Transverse colon (tissue), 4 donors: ENCODE measurements around the gene EIF3J. TPM values are rescaled to one million over a fixed set of nuclear protein-coding genes. Genes with fewer than 3 reads are reported as not detected.

Experiments used
- DNase-seq: peaks from one replicate; pipeline ENCODE4 v3.0.0-alpha.2; 2019
- H3K27ac ChIP-seq, 4 donors: fragments of 200-600 bp; sonication (generic); 2 replicates each; pipeline ENCODE4 v1.5.1; 2016 to 2018; ENCODE audit warnings: inconsistent platforms in 4 of 4
- H3K27me3 ChIP-seq: fragments of 200-600 bp; sonication (generic); 2 replicates; pipeline ENCODE4 v1.5.1; 2017; ENCODE audit warnings: inconsistent platforms
- H3K36me3 ChIP-seq, 4 donors: fragments of 200-600 bp; sonication (generic); 2 replicates each; pipeline ENCODE4 v1.5.1; 2017 to 2019; ENCODE audit warnings: inconsistent platforms in 4 of 4
- H3K4me1 ChIP-seq, 4 donors: fragments of 200-600 bp; sonication (generic); 2 replicates each; pipeline ENCODE4 v1.5.1; 2017 to 2020; ENCODE audit warnings: inconsistent platforms in 4 of 4
- H3K4me3 ChIP-seq, 4 donors: fragments of 200-600 bp; sonication (generic); 1 replicate in 1 of 4; 2 replicates in 3 of 4; pipeline versions ENCODE4 v1.5.1 to v1.6.1; 2017 to 2019; ENCODE audit warnings: inconsistent platforms in 4 of 4
- H3K9me3 ChIP-seq, 2 donors: fragments of 200-600 bp; sonication (generic); 2 replicates each; pipeline ENCODE4 v1.5.1; 2017 to 2019; ENCODE audit warnings: inconsistent platforms in 2 of 2
- EP300 ChIP-seq: sonication (generic); formaldehyde crosslinking; IDR thresholded peaks from one replicate; pipeline ENCODE4 v1.6.1; 2017; ENCODE audit warnings: antibody characterized with exemption, low read depth
- POLR2A ChIP-seq: fragments of 450-650 bp; IDR thresholded peaks from one replicate; pipeline ENCODE4 v1.6.1; 2016; ENCODE audit warnings: antibody characterized with exemption, mild to moderate bottlenecking, moderate library complexity
- POLR2AphosphoS5 ChIP-seq, 3 donors: sonication (generic); formaldehyde crosslinking; IDR thresholded peaks; one replicate each; pipeline ENCODE4 v1.6.1; 2016; ENCODE audit warnings: antibody characterized with exemption in 3 of 3
- WGBS, 2 donors: methylation state at CpG; one replicate each; pipeline ENCODE4 v1.1.5; 2018; ENCODE audit warnings: low coverage in 1 of 2; 5-methylcytosine and 5-hydroxymethylcytosine counted together
- in situ Hi-C, 4 donors: fragments of 200-750 bp; cut with MboI; loops; one replicate each; pipeline versions ENCODE4 v1.15.0 to v1.15.1; 2017; ENCODE audit warnings: low sequenced_read_pairs in 3 of 4, low pct_ligation_motif_present in 1 of 4, low pct_unique_long_range_greater_than_20kb in 1 of 4
- intact Hi-C: fragments of 100-400 bp; cut with DNase I; formaldehyde crosslinking; loops from one replicate; pipeline ENCODE4 v1.15.1; 2023; ENCODE audit warnings: low total_unique reads
- total RNA-seq, 4 donors: library from RNA; depleted of rRNA; stranded (reverse); fragments of >200 nt; gene quantifications; one replicate each; pipeline ENCODE4 v1.1.0, GENCODE V29; 2016
- TF ChIP-seq, protein P1 (sequence below), 5 experiments: fragments of 200-600 bp in 3 of 5; fragments of 450-650 bp in 2 of 5; sonication (generic) in 3 of 5; IDR thresholded peaks; 1 replicate in 2 of 5; 2 replicates in 3 of 5; pipeline ENCODE4 v1.5.1; 2016 to 2017; ENCODE audit warnings: antibody characterized with exemption in 5 of 5, inconsistent platforms in 3 of 5, mild to moderate bottlenecking in 2 of 5, moderate library complexity in 1 of 5

Gene EIF3J
- total RNA-seq, 4 donors from 2014 or later = 27.7 to 55.6 (median 42.2) TPM

DNA sequence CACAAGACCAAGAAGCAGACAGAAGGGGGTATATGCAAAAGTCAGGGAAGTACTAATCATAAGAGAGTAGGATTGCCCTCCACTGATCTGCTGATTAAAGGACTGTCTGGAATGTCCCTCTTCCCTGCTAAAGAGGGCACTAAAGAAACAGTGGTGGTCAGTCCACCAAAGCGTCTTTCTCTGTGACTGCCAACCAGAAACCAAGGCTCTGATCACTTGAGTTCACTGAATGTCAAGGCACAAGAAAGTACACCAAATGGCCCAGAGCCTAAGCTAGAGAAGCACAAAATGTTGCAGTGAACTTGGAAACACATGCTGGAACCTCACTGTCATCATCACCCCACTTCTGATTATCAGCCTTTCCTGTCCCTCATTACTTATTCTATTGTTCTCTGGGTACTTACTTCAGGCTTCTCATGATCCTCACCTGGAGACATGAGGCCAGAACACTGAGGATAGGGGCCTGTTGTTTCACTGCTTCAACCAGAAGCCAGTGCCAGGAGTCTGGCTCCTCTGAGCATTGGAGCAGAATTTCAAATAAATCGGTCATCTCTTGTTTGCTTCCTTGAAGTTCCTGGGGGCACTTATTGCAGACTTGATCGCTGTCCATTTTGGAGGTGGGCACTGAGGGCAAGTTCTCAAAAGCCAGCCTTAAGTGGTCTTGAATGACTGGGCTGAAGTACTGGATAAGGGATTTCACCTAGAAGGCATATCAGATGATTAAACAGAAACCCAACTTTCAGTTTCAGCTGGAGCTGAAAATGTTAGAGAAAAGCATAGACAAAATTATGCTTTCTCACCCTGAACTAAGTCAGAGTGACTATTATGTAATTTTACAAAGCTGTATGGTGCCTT, 58.9 kb downstream of the EIF3J start:
- Histone ChIP-seq H3K4me1 (no peaks in the 10 kb centered on the region), H3K27ac (no peak overlapping the region), H3K9me3 (no peaks in the 10 kb centered on the region), H3K36me3 (peaks cover 0 to 81% (median 41%) of the 10 kb centered on the region in 4 donors), H3K4me3 (no peak overlapping the region), H3K27me3 (no peaks in the 10 kb centered on the region)
- intact Hi-C loops (no loop called here), in situ Hi-C loops (loop anchor here in 2 of 4 donors (10.0 kb wide), 2 partner anchors 59 to 139 kb away; partner anchors contain the start of gene TRIM69 (in 1 of the 2))
- DNase-seq = no peak
- TF ChIP-seq POLR2A = no peak
- WGBS, 2 donors = 83% methylated on average over 2 to 3 of the region's 3 CpGs

DNA sequence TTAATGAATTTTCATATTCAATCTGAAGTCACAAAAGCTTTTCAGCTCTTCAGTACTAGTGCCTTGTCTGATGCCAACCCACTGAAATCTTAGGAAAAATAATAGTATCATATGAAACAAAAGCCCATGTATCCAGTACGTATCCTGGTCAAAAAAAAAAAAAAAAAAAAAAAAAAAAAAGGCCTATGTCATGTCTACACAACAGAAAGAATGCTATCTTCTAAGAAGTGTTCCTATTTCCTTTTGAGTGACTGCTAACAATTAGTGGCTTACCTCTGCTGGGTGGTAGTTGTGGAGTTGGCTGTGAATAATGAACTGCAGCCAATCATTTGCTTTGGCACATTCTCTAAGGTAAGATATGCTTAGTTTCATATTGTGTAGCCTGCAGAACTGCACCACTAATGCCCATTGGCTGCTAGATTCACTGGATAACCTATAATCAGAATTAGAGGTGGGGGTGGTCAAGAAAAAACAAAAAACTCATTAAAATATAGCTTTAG, 59.6 kb downstream of the EIF3J start:
- in situ Hi-C loops = loop anchor here in 2 of 4 donors (10.0 kb wide), 2 partner anchors 58 to 138 kb away; partner anchors contain the start of gene TRIM69 (in 1 of the 2)

DNA sequence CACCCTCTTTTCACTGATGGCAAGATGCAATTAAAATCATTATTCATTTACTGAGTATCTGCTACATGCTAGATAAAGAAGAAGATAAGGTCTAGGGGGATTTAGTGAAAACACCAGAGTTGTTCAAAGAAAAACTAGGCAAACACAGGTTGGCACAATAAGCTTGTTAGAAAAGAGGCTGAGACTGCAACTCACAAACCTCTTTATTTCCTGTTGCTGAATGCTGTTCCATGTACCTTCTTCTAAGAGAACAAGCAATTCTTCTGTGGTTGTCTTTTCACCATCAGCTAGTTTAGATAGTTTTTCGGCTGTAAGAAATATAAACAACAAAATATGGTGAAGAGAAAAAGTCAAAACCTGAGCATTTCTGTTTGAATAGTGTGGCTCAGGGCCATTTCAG, 61.1 kb downstream of the EIF3J start:
- Histone ChIP-seq H3K4me3 (no peak overlapping the region), H3K4me1 (no peaks in the 10 kb centered on the region), H3K27me3 (no peaks in the 10 kb centered on the region), H3K27ac (no peak overlapping the region), H3K36me3 (peaks cover 0 to 79% (median 36%) of the 10 kb centered on the region in 4 donors), H3K9me3 (no peaks in the 10 kb centered on the region)
- TF ChIP-seq POLR2A (no peak), POLR2AphosphoS5 (IDR thresholded peaks at IDR 0.05) (no peak)
- TF ChIP-seq, protein P1, sequence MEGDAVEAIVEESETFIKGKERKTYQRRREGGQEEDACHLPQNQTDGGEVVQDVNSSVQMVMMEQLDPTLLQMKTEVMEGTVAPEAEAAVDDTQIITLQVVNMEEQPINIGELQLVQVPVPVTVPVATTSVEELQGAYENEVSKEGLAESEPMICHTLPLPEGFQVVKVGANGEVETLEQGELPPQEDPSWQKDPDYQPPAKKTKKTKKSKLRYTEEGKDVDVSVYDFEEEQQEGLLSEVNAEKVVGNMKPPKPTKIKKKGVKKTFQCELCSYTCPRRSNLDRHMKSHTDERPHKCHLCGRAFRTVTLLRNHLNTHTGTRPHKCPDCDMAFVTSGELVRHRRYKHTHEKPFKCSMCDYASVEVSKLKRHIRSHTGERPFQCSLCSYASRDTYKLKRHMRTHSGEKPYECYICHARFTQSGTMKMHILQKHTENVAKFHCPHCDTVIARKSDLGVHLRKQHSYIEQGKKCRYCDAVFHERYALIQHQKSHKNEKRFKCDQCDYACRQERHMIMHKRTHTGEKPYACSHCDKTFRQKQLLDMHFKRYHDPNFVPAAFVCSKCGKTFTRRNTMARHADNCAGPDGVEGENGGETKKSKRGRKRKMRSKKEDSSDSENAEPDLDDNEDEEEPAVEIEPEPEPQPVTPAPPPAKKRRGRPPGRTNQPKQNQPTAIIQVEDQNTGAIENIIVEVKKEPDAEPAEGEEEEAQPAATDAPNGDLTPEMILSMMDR (IDR thresholded peaks at IDR 0.05) = no peak
- in situ Hi-C loops (loop anchor here in 2 of 4 donors (10.0 kb wide), 2 partner anchors 57 to 137 kb away; partner anchors contain the start of gene TRIM69 (in 1 of the 2)), intact Hi-C loops (no loop called here)
- WGBS, 2 donors = 75 to 91% methylated on average over 1 of the region's 1 CpG
- DNase-seq = no peak

More for the DNA sequence above, 59.6 kb downstream of the EIF3J start:
- Histone ChIP-seq H3K4me3 (no peak overlapping the region), H3K9me3 (no peaks in the 10 kb centered on the region), H3K27ac (no peak overlapping the region), H3K4me1 (no peaks in the 10 kb centered on the region), H3K27me3 (no peaks in the 10 kb centered on the region), H3K36me3 (peaks cover 0 to 80% (median 39%) of the 10 kb centered on the region in 4 donors)
- intact Hi-C loops = no loop called here
- 62% methylated on average over 1 of the region's 1 CpG; no CpG with 5 or more reads in 1 of the 2 donors for WGBS, 2 donors
- no peak for DNase-seq
- TF ChIP-seq POLR2A (no peak), EP300 (no peak), POLR2AphosphoS5 (IDR thresholded peaks at IDR 0.05) (no peak)
- TF ChIP-seq, protein P1 (IDR thresholded peaks at IDR 0.05) = no peak

- Histone ChIP-seq H3K36me3 (peaks cover 0 to 86% (median 37%) of the 10 kb centered on the region in 4 donors), H3K4me1 (no peaks in the 10 kb centered on the region), H3K27me3 (no peaks in the 10 kb centered on the region), H3K27ac (no peak overlapping the region), H3K9me3 (no peaks in the 10 kb centered on the region), H3K4me3 (no peak overlapping the region)
- intact Hi-C loops (no loop called here), in situ Hi-C loops (loop anchor here in 2 of 4 donors (10.0 kb wide), 2 partner anchors 56 to 136 kb away; partner anchors contain the start of gene TRIM69 (in 1 of the 2))
- DNase-seq = no peak
- 81 to 100% methylated on average over 2 to 5 of the region's 5 CpGs for WGBS, 2 donors
- no peak for TF ChIP-seq POLR2AphosphoS5 (IDR thresholded peaks at IDR 0.05)
- TF ChIP-seq, protein P1 (IDR thresholded peaks at IDR 0.05) = no peak
- TF ChIP-seq POLR2A = no peak
- no peak for TF ChIP-seq EP300
Observed at GRCh38 chr15:44598892-44599291, 61.9 kb downstream of the EIF3J start.
